ENCODE results near the gene EZH1. TPM values are rescaled to one million over a fixed set of nuclear protein-coding genes. Genes with fewer than 3 reads are reported as not detected.

EZH1 gene
- polyA plus RNA-seq, 5 donors = 27.1 to 51.7 (median 37.1) TPM

GRCh38 chr17:42683407-42684034 is 61.3 kb downstream of the EZH1 start:
- DNase-seq = no peak

GRCh38 chr17:42682722-42683403 is 62.0 kb downstream of the EZH1 start:
- DNase-seq = no peak

- DNase-seq = peak; percentile 59 to 68
Observed at GRCh38 chr17:42681976-42682721, 62.7 kb downstream of the EZH1 start, which contains the start of gene CNTNAP1. Gene CNTNAP1, plus strand, starts transcription at chr17:42682531. Its CDS starts 299 bp downstream, at chr17:42682830.

GRCh38 chr17:42680331-42680808 is 64.5 kb downstream of the EZH1 start:
- no peak for DNase-seq

- DNase-seq = peak; percentile 81
Observed at GRCh38 chr17:42679492-42680330, 65.1 kb downstream of the EZH1 start.

GRCh38 chr17:42678951-42679491 is 65.8 kb downstream of the EZH1 start:
- peak; percentile 51 to 65 for DNase-seq

- DNase-seq = peak; percentile 89 to 91
Observed at GRCh38 chr17:42677921-42678781, 66.7 kb downstream of the EZH1 start.

GRCh38 chr17:42677012-42677857 is 67.6 kb downstream of the EZH1 start:
- peak; percentile 100 for DNase-seq

GRCh38 chr17:42676424-42677011 is 68.3 kb downstream of the EZH1 start, which contains the start of gene PLEKHH3:
Gene PLEKHH3, minus strand, starts transcription at chr17:42676994. Its CDS starts 431 bp downstream, at chr17:42676563.
- no peak for DNase-seq

GRCh38 chr17:42675965-42676423 is 68.8 kb downstream of the EZH1 start:
- no peak for DNase-seq

GRCh38 chr17:42675348-42675964 is 69.4 kb downstream of the EZH1 start:
- DNase-seq = no peak

- DNase-seq = no peak
Observed at GRCh38 chr17:42674755-42675347, 70.0 kb downstream of the EZH1 start.

GRCh38 chr17:42673885-42674754 is 70.7 kb downstream of the EZH1 start:
- DNase-seq = peak; percentile 55 to 62

- DNase-seq = no peak
Observed at GRCh38 chr17:42673266-42673884, 71.5 kb downstream of the EZH1 start.

GRCh38 chr17:42672038-42672437 is 72.8 kb downstream of the EZH1 start:
- DNase-seq = no peak
